K562 (cell line): Measurements from ENCODE around the gene SERPINH1. TPM values are rescaled to one million over a fixed set of nuclear protein-coding genes. Genes with fewer than 3 reads are reported as not detected.
A peak's percentile ranks its signal among the peaks of the same experiment; 100 is the strongest.

ENCODE experiments used
- ETV1 ChIP-seq: fragments of 450-650 bp; conservative IDR thresholded peaks from 2 replicates; pipeline ENCODE4 v1.6.1; 2016; ENCODE audit warnings: missing genetic modification characterization, control low read depth, low read depth, missing compliant biosample characterization
- GATA2 ChIP-seq: sonication (generic); formaldehyde crosslinking; IDR thresholded peaks from 2 replicates; pipeline ENCODE4 v1.4.0; 2020; ENCODE audit warnings: mild to moderate bottlenecking, missing genetic modification reagents
- MAZ ChIP-seq, 2 experiments: fragments of 450-650 bp in 1 of 2; sonication (generic) in 1 of 2; formaldehyde crosslinking; IDR thresholded peaks in 1 of 2; conservative IDR thresholded peaks in 1 of 2; 2 replicates each; pipeline versions ENCODE4 v1.4.0 to v1.5.0; 2020; ENCODE audit warnings: mild to moderate bottlenecking in 1 of 2, missing genetic modification reagents in 1 of 2
- MCM7 ChIP-seq, 2 experiments: fragments of 450-650 bp; IDR thresholded peaks; 2 replicates each; pipeline ENCODE4 v1.6.1; 2016 to 2018
- MYNN ChIP-seq, 2 experiments: sonication (generic); formaldehyde crosslinking in 1 of 2; IDR thresholded peaks; 2 replicates each; pipeline versions ENCODE4 v1.5.0 to v1.6.1; 2016 to 2020; ENCODE audit warnings: antibody characterized with exemption in 1 of 2, missing genetic modification reagents in 1 of 2
- NFATC3 ChIP-seq: fragments of 450-650 bp; IDR thresholded peaks from 2 replicates; pipeline ENCODE4 v1.6.1; 2017; ENCODE audit warnings: mild to moderate bottlenecking
- NRF1 ChIP-seq, 2 experiments: fragments of 450-650 bp; IDR thresholded peaks in 1 of 2; conservative IDR thresholded peaks in 1 of 2; 2 replicates each; pipeline ENCODE4 v1.6.1; 2014; ENCODE audit warnings: mild to moderate bottlenecking in 2 of 2
- PHF8 ChIP-seq: fragments of 200-600 bp; sonication (generic); IDR thresholded peaks from 2 replicates; pipeline ENCODE4 v1.6.1; 2012; ENCODE audit warnings: mixed run types, mild to moderate bottlenecking, inconsistent platforms, low read length, moderate library complexity, borderline replicate concordance
- POLR2AphosphoS2 ChIP-seq: IDR thresholded peaks from 2 replicates; pipeline ENCODE4 v1.6.1; 2012; ENCODE audit warnings: low read length, improper control_type of control experiment
- RBBP5 ChIP-seq: fragments of 200-600 bp; sonication (generic); IDR thresholded peaks from 2 replicates; pipeline ENCODE4 v1.6.1; 2012; ENCODE audit warnings: borderline replicate concordance, mild to moderate bottlenecking, low read length, control low read depth, inconsistent platforms; ENCODE audit not compliant: insufficient read depth, poor library complexity, severe bottlenecking
- TARDBP ChIP-seq: fragments of 450-650 bp; IDR thresholded peaks from 2 replicates; pipeline ENCODE4 v1.6.1; 2016
- TEAD2 ChIP-seq: fragments of 450-650 bp; IDR thresholded peaks from 2 replicates; pipeline ENCODE4 v1.6.1; 2016; ENCODE audit warnings: missing genetic modification characterization, control low read depth, missing compliant biosample characterization
- YBX1 ChIP-seq: fragments of 450-650 bp; IDR thresholded peaks from 2 replicates; pipeline ENCODE4 v1.7.1; 2016; ENCODE audit warnings: mild to moderate bottlenecking
- ZNF232 ChIP-seq: sonication (generic); formaldehyde crosslinking; IDR thresholded peaks from 2 replicates; pipeline ENCODE4 v1.8.0; 2022; ENCODE audit warnings: mild to moderate bottlenecking, missing genetic modification reagents
- ZNF766 ChIP-seq: fragments of 200-800 bp; sonication (Bioruptor generic); conservative IDR thresholded peaks from 2 replicates; pipeline ENCODE4 v1.6.1; 2016; ENCODE audit warnings: missing genetic modification characterization, missing compliant biosample characterization
- polyA plus RNA-seq, 8 experiments: library from polyadenylated mRNA; depleted of rRNA in 4 of 8; stranded (reverse) in 5 of 8; unstranded in 3 of 8; fragments of >200 nt; fragmentation: Nextera tagmentation in 2 of 8; fragmentation: Illumina TruSeq in 1 of 8; extraction: Ambion mirVana in 2 of 8; extraction: Trizol in 1 of 8; gene quantifications; 2 replicates each; pipeline versions ENCODE4 v1.2.1 to v1.2.3, GENCODE V29; 2011 to 2014; ENCODE audit warnings: inconsistent platforms in 1 of 8, missing spikeins in 1 of 8
- total RNA-seq, 7 experiments: library from RNA; depleted of rRNA in 6 of 7; stranded (reverse); fragments of >200 nt in 6 of 7; fragmentation: Illumina TruSeq in 2 of 7; extraction: Trizol in 2 of 7; gene quantifications; 2 replicates each; pipeline versions ENCODE4 v1.2.1 to v1.2.3, GENCODE V29; 2011 to 2021; ENCODE audit warnings: low replicate concordance in 1 of 7
- TF ChIP-seq, protein P1 (sequence below), 2 experiments: IDR thresholded peaks in 1 of 2; conservative IDR thresholded peaks in 1 of 2; 2 replicates each; pipeline ENCODE4 v1.6.1; 2016; ENCODE audit warnings: low read depth in 2 of 2, mild to moderate bottlenecking in 1 of 2, missing compliant biosample characterization in 1 of 2, missing genetic modification characterization in 1 of 2, moderate library complexity in 1 of 2
- TF ChIP-seq, protein P2 (sequence below): fragments of 450-650 bp; formaldehyde crosslinking; IDR thresholded peaks from 2 replicates; pipeline ENCODE4 v1.4.0; 2020; ENCODE audit warnings: mild to moderate bottlenecking
- TF ChIP-seq, protein P3 (sequence below): fragments of 250-450 bp; sonication (Bioruptor Pico); IDR thresholded peaks from 2 replicates; pipeline ENCODE4 v1.4.0; 2020

SERPINH1 gene
- total and polyA plus RNA-seq, 9 of the 15 experiments (the other 6 are each of a cell fraction or from before 2014, with no cell fraction given), result 2.8 to 106 (median 67.9) TPM

DNA sequence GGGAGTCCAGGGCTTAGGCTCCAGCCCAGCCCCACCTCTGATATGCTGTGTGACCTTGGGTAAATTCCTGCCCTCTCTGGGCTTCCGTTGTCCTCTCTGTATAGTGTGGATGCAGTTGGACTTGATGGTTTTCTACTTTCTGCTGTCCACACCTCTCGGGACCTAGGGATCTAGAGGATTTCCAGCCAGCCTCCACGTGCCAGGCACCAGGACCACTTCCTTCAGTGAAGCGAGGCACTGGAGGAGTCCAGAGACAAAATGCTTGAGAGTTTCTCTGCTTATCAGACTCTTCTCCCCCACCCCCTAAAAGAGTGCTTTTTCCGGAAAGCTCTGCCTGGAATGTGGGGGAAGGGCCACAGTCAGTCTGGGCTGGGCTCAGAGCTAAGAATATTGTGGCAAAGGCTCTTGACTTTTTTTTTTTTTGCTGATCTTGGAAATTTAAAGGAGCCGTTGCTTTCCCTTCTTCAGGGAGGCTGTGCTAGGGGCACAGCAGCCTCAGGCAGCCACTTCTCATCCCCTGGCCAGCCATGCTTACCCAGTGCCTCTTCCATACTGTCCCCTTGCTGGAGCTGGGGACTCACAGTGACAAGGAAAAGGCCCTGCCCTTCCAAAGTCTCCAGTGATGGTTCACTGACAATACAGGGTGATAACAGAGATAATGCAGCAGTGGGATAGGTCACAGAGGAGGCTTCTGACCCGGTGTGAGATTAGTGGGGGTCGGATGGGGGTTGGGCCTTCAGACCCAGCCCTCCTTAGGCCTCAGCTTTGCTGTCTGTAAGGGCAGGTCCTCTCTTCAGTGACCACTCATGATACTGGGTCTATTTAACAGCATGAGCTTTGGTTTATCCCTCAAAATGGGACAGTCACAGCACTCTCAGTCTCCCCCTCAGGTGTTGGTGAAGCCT, 2.9 kb upstream of the SERPINH1 start (continued):
- TF ChIP-seq MAZ (CRISPR knock-in tag; conservative IDR thresholded peaks at IDR 0.05 in 1 of 2, IDR thresholded peaks at IDR 0.05 in 1 of 2) (peak in 1 of 2 experiments; percentile 58; a peak in 2 of 4 replicates), ZNF232 (CRISPR knock-in tag) (peak; percentile 26; the same call in 1 of the 2 replicates), MYNN (IDR thresholded peaks at IDR 0.05) (no peak), MYNN (CRISPR knock-in tag; IDR thresholded peaks at IDR 0.05) (no peak), RBBP5 (no peak), GATA2 (CRISPR knock-in tag) (0 out of 2 replicates have a peak, but pooled peaks have one; percentile 19), ETV1 (peak; percentile 68), ZNF766 (0 out of 2 replicates have a peak, but pooled peaks have one; percentile 31), MCM7 (IDR thresholded peaks at IDR 0.05) (no peak), NRF1 (conservative IDR thresholded peaks at IDR 0.05 in 1 of 2, IDR thresholded peaks at IDR 0.05 in 1 of 2) (no peak), YBX1 (no peak), NFATC3 (no peak), PHF8 (peak; percentile 27; the same call in 1 of the 2 replicates), TARDBP (0 out of 2 replicates have a peak, but pooled peaks have one; percentile 11), POLR2AphosphoS2 (no peak), TEAD2 (tag) (0 out of 2 replicates have a peak, but pooled peaks have one; percentile 45)
- TF ChIP-seq, protein P1, sequence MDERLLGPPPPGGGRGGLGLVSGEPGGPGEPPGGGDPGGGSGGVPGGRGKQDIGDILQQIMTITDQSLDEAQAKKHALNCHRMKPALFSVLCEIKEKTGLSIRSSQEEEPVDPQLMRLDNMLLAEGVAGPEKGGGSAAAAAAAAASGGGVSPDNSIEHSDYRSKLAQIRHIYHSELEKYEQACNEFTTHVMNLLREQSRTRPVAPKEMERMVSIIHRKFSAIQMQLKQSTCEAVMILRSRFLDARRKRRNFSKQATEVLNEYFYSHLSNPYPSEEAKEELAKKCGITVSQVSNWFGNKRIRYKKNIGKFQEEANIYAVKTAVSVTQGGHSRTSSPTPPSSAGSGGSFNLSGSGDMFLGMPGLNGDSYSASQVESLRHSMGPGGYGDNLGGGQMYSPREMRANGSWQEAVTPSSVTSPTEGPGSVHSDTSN (CRISPR knock-in tag; IDR thresholded peaks at IDR 0.05; ENCODE audit: low read depth), result no peak
- TF ChIP-seq, protein P1 (tag; conservative IDR thresholded peaks at IDR 0.05; ENCODE audit: low read depth), result no peak
- TF ChIP-seq, protein P2, sequence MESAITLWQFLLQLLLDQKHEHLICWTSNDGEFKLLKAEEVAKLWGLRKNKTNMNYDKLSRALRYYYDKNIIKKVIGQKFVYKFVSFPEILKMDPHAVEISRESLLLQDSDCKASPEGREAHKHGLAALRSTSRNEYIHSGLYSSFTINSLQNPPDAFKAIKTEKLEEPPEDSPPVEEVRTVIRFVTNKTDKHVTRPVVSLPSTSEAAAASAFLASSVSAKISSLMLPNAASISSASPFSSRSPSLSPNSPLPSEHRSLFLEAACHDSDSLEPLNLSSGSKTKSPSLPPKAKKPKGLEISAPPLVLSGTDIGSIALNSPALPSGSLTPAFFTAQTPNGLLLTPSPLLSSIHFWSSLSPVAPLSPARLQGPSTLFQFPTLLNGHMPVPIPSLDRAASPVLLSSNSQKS, result no peak
- TF ChIP-seq, protein P3, sequence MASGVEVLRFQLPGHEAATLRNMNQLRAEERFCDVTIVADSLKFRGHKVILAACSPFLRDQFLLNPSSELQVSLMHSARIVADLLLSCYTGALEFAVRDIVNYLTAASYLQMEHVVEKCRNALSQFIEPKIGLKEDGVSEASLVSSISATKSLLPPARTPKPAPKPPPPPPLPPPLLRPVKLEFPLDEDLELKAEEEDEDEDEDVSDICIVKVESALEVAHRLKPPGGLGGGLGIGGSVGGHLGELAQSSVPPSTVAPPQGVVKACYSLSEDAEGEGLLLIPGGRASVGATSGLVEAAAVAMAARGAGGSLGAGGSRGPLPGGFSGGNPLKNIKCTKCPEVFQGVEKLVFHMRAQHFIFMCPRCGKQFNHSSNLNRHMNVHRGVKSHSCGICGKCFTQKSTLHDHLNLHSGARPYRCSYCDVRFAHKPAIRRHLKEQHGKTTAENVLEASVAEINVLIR (CRISPR knock-in tag), result no peak
